Superior temporal gyrus (tissue), 1 donor: Measurements from ENCODE around the gene MCMBP.
A peak's percentile ranks its signal among the peaks of the same experiment; 100 is the strongest.
"Not testable (repeated sequence)": the region's sequence is repeated elsewhere in the genome, so short reads cannot be mapped to it uniquely, and the experiment has no call there.

ENCODE experiments used
- DNase-seq: peaks from one replicate; pipeline ENCODE4 v3.0.0-alpha.2; 2016; ENCODE audit errors: extremely low spot score

MCMBP gene

DNA sequence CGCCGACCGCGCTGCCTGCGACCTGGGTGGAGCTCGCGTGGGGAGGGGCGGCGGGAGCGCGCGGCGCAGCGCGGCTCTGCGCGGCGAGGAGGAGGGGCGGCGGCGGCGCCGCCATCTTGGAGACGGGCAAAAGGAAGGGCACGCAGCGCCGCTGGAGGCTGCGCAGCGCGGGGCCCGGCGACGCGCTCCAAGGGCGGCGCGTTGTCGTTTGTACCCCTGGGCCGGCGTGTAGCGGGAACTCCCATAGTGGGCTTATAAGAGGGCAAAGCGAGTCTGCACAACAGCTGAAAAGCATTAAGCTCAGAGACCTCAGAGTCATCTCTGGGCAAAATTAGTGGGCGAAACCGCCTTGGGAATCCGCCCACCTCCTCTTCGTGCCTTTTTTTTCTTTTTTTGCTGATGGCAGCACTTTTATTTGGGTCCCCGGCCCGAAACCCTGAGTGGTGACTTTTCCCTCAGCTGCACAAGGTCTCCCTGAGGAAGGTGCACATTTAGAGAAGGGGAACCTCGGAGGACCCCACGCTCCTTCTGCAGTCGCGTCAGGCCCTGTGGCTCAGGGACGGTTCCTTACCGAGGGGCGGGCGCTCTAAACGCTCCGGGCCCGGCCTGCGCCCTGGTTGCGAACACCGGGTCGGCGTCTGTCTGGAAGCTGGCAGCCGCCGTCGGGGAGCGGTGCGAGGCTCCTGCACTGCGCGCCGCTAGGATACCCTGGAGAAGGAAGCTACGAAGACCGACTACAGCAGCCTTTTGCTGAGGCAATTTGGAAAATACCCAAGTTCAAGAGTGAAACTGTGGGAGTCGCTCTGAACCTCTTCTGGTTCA lies 428 bp upstream of the MCMBP start:
- DNase-seq, result peak; percentile 87

DNA sequence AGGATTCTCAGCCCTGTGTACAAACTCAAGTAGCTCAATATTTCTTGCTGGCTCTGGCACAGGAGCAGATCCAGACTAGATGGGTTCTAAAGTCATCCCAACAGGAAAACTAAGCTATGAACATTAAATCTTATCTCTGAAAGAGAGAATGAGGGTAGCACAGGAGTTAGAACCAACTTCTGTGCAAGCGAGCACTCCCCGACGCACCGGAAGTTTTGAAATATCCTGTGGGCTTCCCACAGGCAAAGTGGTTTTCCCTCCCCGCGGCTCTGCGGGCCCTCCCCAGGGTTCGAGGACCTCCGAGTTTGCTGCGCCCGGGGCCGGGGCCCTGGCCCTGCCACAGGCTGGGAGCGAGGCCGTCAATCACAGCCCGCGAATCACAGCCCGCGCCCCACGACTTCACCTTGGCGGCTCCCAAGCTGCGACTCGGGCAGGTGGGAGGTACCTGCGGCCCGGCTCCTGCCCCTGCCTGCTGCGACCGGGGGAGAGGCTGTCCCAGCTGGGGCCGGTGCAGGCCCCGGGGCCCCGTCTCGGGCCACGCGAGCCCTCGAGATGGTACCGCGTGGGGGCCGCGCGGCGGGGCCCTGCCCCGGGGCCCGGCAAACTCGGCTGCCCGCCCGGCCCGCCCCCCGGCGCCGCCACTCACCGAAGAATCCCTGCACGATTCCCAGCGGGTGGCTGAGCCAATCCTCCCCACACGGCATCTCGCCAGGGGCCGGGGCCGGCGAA lies 598 bp downstream of the MCMBP start:
- DNase-seq, result no peak

DNA sequence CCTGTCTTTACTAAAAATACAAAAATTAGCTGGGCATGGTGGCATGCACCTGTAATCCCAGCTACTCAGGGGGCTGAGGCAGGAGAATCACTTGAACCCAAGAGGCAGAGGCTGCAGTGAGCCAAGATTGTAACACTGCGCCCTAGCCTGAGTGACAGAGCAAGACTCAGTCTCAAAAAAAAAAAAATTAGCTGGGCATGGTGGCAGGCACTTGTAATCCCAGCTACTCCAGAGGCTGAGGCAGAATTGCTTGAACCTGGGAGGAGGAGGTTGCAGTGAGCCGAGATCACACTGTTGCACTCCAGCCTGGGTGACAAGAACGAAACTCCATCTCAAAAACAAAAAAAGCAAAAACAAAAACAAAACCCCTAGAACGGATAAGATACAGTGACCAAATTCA lies 3.2 kb downstream of the MCMBP start:
- DNase-seq, result not testable (repeated sequence)

- peak; percentile 56 for DNase-seq
Observed at GRCh38 chr10:119867317-119867716, 5.3 kb downstream of the MCMBP start.

DNA sequence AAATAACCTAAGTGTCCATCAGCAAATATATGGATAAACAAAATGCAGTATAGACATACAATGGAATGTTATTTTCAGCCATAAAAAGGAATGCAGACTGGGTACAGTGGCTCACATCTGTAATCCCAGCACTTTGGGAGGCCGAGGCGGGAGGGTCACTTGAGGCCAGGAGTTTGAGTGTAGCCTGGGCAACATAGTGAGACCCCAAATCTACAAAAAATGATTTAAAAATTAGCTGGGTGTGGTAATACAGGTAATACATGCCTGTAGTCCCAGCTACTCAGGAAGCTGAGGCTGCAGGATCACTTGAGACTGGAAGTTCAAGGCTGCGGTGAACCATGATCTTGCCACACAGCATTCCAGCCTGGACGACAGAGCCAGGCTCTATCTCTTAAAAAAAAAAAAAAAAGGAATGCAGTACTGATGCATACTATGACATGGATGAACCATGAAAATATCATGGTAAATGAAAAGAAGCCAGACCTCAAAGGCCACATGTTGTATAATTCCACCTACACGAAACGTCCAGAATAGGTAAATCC lies 6.9 kb downstream of the MCMBP start:
- no peak for DNase-seq

- DNase-seq, result no peak
Observed at GRCh38 chr10:119863951-119864565, 8.6 kb downstream of the MCMBP start.

DNA sequence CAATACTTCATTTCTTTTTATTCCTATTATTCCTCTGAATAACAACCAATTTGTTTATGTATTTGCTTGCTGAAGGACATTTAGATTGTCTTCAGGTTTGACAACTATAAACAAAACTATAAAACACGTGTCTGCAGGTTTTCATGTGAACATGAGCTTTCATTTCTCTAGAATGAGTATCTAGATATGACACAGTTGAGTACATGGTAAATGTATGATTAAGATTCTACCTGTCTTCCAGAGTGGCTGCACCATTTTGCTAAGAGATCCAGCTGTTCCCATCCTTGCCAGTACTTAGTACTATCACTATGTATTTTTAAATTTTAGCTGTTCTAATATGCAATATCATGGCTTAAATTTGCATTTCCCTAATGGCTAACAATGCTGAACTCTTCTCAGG lies 10.1 kb downstream of the MCMBP start:
- DNase-seq, result no peak

- no peak for DNase-seq
Observed at GRCh38 chr10:119860866-119861607, 11.6 kb downstream of the MCMBP start.

GRCh38 chr10:119859420-119860258 lies 13.0 kb downstream of the MCMBP start:
- DNase-seq, result peak; percentile 84

- no peak for DNase-seq
Observed at GRCh38 chr10:119858063-119858462, 14.6 kb downstream of the MCMBP start.

DNA sequence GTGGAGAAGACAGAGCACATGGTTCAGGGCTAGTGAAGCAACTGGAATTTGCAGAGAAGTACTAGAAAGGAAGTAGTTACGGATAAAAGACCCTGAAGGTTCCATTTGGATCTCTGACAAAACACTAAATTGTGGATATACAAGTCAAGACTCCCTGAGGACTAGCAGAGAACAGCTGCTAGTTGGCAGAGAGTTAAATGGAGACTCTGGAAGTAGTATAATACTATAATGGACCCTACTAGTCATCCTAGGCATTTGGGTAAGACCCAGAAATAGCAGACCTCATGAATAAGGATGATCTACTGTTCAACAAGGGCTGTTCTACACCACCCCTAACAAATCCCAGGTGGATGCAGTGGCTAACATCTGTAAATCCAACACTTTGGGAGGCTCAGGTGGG lies 19.1 kb downstream of the MCMBP start:
- DNase-seq, result no peak

DNA sequence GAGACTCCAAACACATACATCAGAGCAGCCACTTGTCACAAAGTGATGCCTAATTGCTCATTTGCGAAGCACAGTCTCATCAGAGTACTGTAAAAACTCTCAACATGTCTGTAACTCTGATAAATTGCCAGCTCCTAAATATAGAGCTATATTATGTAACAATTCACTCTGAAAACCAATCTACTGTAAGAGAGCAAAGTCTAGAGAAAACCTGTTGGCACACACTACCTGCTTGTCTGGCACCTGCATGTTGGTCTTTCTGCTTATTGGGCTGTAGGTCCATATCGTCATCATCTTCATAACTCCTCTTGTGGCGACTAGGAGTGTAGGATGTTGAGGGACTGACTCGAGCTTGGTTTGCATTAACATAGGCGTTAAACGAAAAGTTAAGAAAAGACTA lies 19.8 kb downstream of the MCMBP start:
- no peak for DNase-seq

GRCh38 chr10:119852277-119852676 lies 20.4 kb downstream of the MCMBP start:
- no peak for DNase-seq

DNA sequence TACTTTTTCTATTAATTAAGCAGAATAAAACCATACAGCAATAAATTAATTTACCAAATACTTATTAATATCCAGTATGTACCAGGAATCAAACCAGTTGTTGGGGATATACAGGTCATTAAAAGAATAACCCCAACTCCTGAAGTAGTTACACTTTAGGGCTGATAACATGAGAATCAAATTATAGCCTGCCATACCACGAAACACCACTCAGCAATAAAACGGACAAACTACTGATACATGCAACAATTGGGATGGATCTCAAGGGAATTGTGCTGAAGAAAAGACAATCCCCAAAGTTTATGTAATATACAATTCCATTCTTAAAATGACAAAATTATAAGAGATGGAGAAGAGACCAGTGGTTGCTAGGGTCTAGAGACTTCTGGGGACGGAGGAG lies 22.7 kb downstream of the MCMBP start:
- DNase-seq, result no peak

DNA sequence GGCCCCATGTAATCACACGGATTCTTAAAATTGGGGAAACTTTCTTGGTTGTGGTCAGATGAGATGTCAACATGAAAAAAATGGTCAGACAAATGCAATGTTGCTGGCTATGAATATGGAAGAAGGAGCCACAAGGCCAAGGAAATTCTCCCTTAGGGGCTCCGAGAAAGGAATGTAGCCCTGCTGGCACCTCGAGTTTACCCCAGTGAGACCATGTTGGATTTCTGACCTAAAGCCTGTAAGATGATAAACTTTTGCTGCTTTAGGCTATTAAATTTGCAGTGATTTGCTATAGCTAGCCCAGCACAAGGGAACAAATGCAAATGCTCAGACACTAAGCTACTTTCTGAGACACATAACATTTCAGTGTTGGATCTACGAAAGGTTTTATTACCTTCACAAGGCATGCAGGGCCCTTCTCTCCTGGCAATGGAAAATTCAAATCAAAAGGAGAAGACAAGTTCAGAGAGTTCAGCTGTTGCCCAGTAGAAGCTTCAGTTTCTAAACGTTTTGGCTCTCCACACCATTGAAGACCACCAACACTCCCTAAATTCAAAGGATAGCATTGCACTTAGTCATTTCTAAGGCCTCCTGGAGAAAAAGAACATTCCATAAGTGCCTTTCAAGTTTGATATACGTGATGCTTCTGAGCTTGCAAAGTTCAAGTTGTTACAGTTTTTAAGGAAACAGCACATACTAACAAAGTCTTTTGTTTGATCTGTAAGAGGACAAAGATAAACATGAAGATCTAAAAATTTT lies 23.4 kb downstream of the MCMBP start:
- DNase-seq, result no peak

DNA sequence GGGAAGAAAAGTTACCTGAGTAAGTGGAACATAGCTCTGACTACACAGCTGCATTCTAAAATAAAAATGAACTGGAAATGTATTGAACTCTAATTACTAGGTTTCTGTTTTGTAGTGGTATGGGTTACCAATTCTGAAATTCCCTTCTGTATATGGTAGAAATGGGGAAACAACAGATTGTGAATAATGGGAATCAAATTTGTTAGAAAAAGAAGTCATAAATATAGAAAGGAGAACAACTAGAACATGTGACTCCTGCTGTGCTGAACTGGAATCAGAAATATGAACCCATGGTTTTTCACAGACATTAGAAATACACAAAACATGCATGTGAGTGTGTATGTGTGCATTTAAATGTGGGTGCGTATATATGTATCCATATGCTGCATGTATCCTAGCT lies 27.0 kb downstream of the MCMBP start:
- no peak for DNase-seq

- DNase-seq, result no peak
Observed at GRCh38 chr10:119834188-119834587, 38.5 kb downstream of the MCMBP start.

GRCh38 chr10:119832951-119833350 lies 39.7 kb downstream of the MCMBP start:
- no peak for DNase-seq

GRCh38 chr10:119831656-119832055 lies 41.0 kb downstream of the MCMBP start:
- peak; percentile 42 for DNase-seq

DNA sequence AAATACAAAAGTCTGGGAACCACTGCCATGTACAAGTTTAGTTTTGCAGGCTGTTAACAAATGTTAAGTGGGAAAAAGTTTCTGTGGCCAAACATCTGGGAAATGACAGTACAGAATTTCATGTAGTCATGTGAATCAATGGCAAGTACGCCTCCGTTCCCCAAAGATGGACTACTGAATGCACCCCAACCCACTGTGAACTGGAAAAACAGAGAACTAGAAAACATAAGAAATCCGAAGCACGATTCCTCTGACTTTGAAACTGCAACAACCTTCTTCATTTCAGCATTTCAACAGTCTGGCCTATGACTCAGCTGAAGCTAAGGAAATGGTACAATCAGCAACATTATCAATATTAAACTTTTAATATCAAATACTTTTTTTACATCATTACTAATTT lies 41.8 kb downstream of the MCMBP start:
- no peak for DNase-seq
